HT1080 (cell line): ENCODE data around the gene SERPINB3. TPM values are rescaled to one million over a fixed set of nuclear protein-coding genes. Genes with fewer than 3 reads are reported as not detected.
"Not testable (repeated sequence)": the region's sequence is repeated elsewhere in the genome, so short reads cannot be mapped to it uniquely, and the experiment has no call there.

Source experiments
- DNase-seq: peaks from one replicate; pipeline ENCODE4 v3.0.0-alpha.2; 2015; ENCODE audit warnings: low read depth
- total RNA-seq: library from RNA; depleted of rRNA; stranded (reverse); fragments of >200 nt; shearing (Covaris generic); gene quantifications from 2 replicates; pipeline ENCODE4 v1.2.3, GENCODE V29; 2014; rRNA removed

SERPINB3 gene
- total RNA-seq, 1 experiment from 2014 or later = not detected

DNA sequence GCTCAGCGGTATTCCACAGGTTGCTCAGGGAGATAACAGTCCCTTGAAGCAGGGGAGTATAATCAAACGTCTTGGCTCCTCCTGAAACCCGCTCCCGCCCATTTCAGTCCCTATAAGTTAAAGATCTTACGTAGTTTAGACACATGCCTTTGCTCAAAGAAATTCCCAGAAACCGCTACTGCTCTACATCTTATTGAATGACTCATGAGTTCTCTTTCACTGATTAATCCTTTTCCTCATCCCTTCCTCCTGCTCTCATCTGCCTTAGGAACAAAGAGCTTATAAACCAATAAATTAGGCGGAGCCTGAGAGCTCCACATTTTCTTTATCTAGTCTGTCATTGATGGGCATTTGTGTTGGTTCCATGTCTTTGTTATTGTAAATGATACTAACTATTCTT, 13.5 kb downstream of the SERPINB3 start:
- DNase-seq = peak; percentile 77

DNA sequence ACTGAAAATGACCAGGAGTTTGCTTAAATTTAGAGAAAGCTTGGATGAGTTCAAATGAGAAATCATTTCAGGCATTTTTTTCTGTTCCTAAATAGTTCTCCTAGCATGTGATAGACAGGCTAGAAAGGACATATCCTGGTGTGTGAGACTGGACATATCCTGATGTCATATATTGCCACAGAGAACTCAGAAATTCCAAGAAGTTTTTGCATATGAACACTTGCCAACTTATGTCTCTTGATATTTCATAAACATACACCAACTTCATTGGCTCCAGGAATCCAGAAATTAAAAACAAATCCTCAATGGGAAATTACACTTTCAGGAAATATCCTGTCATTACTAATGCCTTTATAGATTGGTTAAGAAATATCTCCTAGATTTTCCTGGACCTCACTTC, 14.8 kb downstream of the SERPINB3 start:
- no peak for DNase-seq

DNA sequence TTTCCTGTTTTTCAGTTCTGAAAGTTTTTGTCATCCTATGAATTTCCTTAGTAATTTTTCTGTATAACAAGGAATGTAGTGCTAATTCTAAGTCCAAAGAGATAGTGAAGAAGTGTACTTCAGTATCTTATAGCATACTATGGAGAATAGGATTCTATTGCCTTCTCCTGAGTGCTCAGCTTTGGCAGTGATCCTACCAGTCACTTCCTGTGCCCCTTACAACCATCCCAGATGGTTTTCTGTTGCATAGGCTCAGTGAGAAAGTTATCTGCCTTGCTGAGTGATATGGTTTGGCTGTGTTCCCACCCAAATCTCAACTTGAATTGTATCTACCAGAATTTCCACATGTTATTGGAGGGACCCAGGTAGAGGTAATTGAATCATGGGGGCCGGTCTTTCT, 17.0 kb downstream of the SERPINB3 start:
- DNase-seq = peak; percentile 19

DNA sequence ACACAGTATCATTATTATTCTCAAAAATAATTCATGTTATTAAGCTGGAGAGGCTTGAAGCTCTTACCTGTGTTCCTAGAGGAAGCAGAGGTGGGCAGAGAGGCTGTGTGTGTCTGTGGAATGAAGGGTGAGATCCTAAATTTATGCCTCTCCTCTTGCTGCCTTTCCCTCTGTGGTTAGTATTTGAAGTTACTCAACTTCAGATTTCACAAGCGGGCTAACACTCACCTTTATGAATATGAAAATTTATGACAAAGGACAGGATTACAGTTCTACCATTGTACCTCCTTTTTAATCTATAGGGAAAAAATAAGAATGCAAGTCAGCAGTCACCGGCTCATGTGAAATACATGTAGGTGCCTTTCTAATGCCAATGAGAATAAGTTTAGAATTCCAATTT, 17.6 kb downstream of the SERPINB3 start, which contains the start of gene SERPINB4:
Gene SERPINB4 (minus strand): TSS at position 115 of the 400 bp plus-strand sequence. CDS start 679 bp downstream, outside the sequence.
- not testable (repeated sequence) for DNase-seq

DNA sequence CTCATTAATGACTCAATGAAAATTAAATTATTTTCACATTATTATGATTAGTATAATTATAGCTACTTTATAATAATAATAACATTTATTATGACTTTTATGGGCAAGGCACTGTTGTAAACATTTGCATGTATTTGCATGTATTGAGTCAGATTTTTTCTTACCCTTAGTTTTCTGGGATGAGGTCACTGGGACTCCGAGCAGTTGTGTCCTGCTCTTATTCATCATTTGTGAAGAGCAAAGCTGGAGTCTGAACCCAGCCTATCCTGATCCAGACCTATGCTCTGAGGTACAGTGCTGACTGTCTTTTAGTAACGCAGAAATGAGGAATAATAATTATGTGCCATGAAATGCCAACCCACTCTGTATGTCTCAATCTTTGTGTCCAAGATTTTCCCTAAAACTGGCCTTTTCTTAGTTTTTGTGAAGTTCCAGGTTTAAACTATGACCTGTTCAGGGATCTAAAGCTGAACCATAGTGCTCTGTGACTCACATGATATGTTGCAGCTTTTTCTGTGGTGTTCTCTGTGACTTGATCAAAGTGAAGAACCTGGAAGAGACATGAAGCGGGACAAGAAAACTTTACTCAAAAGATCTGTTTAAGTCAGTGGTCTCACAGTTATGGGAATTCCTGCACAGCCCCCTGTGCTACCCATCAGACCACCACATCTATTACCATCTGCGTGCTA, 18.9 kb downstream of the SERPINB3 start:
- DNase-seq = not testable (repeated sequence)

DNA sequence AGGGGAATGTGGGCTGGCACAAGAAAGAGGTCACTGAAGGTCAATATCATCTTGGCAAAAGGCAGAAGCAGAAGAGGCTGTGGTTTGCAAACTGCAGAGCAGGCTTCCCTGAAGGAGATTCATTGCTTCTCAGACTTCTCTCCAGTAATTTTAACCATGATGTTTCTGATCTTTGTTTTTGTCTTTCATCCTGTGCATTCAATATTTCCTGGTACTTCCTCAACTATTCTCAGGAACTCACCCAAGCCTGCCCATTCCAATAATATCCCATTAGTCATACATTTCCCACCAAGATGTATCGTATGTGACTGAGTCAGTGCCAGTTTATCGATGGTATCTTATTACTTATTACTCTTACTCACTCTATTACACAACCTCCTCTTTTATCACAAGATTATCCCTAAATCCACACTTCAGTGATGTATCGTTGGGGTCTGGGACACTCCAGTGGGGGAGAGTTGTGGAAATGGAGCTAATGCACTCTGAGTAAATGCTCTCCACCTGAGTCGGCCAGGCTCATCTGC, 20.5 kb downstream of the SERPINB3 start:
- peak; percentile 81 for DNase-seq

DNA sequence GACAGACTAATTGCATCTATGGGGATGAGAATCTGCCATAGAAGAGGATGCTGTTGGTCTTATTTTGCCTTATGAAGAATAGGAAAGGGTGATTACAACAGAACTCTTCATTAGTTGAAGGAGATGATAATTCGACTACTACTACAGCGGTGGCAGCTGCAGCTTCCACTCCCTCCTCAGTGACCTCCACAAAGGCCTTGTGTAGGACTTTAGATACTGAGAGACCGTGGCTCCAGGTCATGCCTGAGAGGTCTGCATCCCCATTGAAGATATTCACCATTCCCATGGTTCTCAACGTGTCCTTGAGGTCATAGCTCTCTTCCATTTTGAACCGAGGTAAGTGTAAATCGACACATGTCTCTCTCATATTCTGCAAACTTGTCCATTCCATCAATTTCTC, 24.0 kb downstream of the SERPINB3 start:
- DNase-seq = no peak

DNA sequence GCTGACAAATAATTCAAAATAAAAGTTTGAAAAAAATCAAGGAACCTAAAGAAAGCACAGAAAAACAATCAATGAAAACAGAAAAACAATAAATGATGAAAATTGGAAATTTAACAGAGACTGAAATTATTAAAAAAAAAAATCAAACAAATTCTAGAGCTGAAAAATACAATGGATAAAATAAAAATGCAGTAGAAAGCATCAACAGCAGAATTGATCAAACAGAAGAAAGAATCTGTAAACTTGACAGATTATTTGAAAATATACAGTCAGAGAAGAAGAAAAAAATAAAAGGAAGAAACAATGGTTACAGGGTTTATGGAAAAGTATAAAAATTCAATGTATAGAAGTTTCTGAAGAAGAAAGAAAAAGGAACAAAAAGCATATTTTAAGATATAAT, 33.9 kb downstream of the SERPINB3 start:
- DNase-seq = no peak

DNA sequence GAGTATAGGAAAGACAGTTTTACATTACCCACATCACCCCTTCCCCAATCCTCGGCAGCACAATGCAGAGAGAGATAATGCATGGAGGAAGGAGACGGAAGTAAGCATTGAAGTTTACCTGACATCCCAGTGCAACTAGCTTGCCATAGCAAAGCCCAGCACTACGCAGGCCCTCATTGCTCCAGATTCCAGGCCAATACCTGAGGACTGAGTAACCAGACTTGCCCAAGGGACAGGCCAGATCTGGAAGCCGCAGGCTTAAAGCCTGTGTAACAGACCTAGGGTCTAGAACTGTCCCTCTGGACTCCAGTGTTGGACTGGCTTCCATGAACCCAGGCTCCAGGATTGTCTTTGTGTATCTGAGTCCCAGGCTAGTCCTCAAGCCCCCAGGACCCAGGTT, 35.3 kb downstream of the SERPINB3 start:
- DNase-seq = no peak

DNA sequence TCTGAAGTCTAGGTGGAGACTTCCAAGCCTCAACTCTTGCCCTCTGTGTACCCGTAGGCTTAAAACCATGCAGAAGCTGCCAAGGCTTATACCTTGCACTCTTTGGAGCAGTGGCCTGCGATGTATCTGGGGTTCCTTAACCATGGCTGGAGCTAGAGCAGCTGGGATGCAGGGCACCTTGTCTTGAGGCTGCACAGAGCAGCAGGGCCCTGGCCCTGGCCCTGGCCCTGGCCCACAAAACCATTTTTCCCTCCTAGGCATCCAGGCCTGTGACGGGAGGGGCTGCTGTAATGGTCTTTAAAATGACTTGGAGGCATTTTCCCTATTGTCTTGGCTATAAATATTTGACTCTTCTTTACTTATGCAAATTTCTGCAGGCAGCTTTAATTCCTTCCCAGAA, 36.8 kb downstream of the SERPINB3 start:
- no peak for DNase-seq

DNA sequence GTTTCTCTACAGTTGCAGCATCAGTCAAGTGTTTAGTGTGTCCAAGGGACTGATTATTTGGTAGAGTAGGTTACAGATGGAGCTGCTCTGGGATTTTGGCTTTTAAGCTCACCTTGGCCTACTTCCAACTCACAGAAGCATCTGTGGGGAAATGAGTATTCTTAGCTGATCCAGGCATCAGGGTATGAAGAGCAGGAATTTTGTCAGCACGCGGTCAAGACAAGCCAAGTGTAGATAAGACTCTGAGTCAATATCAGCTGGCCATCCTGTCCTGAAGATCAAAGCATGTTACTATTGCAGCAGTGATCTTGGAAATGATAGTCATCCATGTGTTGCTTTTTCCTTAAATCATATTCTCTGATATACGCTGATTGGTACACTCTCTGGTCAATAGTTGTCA, 42.0 kb downstream of the SERPINB3 start:
- DNase-seq = no peak

DNA sequence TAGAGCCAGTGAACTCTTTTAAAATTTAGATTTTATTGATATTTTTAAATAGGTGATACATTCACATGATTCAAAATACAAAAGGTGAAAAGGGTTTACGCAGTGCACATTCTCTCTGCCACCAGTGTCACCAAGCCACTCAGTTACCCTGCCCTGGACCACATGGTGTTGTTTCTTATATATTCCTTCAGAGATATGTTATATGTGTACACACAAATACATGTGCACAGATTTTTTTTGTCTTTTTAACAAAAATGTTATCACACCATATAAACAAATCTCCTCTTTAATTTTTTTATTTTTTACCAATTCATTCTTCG, 43.8 kb downstream of the SERPINB3 start:
- no peak for DNase-seq

DNA sequence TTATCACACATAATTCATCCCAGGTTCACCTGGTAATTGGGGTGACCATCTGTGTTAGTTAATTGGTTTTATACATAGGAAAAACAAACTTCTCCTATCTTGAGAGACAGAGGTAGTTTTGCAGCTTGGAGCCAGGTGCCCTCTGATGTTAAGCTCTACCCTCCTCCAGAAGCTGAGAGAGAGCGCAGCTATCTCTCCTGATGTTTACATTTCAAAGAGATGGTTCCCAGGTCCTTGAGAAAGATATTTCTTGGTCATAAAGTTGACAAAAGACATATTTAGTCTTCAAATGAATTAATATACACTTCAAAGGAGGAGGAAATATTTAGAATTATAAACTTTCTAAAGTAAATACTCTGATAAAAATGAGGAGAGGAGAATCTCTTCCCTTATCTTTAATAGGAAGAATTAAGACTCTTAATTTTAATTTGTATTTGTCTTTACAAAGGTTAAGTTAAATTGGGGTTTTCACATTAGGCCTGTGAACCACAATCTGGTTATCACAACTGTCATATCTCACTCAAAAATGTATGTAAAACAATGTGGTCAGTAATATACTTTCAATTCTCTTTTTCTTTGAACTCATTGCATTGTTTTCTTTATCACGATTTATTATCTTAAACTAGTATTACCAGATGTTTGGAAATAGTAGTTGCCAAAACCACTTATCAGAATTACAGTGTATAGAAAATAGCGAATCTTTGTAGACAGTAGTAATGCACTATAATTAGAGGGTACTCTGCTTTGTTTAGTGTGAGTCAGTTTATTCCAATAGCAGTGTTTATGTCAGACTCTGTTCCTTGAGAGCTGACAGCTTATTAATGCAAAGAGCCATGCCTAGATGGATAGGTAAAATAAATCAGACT, 44.4 kb downstream of the SERPINB3 start:
- no peak for DNase-seq

DNA sequence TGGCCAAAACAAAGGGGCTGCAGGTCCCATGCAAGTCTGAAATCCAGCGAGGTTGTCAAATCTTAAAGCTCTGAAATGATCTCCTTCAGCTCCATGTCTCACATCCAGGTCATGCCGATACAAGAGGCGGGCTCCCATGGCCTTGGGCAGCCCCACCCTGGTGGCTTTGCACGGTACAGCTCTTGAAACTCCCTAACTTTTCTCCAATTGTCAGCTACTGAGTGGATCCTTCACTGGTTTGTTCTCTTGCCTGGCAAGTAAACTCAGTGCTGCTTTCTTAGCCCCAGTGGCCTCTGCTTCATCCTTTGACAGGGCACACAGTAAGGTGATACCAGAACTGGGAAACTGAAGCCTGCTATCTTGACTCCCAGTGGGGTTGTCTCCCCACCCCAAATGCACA, 48.3 kb downstream of the SERPINB3 start:
- DNase-seq = no peak

DNA sequence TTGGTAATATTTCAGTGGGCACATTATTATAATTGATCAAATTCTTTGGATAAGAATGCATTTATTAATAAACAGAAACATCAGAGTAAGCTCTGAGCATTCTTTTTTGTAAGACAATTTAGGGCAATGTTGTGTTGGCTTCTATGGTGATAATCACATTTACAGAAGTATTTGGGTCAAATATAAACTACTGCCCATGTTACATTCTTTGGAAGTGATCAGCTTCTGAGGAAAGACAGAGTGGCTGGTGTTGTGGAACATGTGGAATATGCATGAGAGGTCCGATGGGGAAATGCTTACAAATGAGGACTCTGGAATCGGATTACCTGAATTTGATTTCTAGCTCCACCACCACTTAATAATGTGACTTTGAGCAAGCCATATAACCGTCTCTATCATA, 55.2 kb downstream of the SERPINB3 start:
- no peak for DNase-seq

Other genes starting within 250 kb of the SERPINB3 start
- 42.9 and 46.2 TPM in 2 replicates for gene VPS4B, start 239.4 kb downstream of the SERPINB3 start, total RNA-seq
- 35.3 and 38.0 TPM in 2 replicates for gene SERPINB5, start 184.9 kb downstream of the SERPINB3 start, total RNA-seq
- gene SERPINB12, start 119.5 kb downstream of the SERPINB3 start, total RNA-seq = not detected in 2 replicates
- not detected in 2 replicates for gene SERPINB13, start 74.5 kb downstream of the SERPINB3 start, total RNA-seq
- not detected in 2 replicates for gene SERPINB4, start 17.6 kb downstream of the SERPINB3 start, total RNA-seq
- gene SERPINB11, start 41.1 kb upstream of the SERPINB3 start, total RNA-seq = not detected in 2 replicates
- 50.9 and 71.5 TPM in 2 replicates for gene SERPINB7, start 113.5 kb upstream of the SERPINB3 start, total RNA-seq
- gene SERPINB2, start 225.8 kb upstream of the SERPINB3 start, total RNA-seq = 0.27 and 1.8 TPM in 2 replicates
- gene SERPINB10, start 246.1 kb upstream of the SERPINB3 start, total RNA-seq = not detected in 2 replicates